ENCODE results near the gene FAM111A.
"Not testable (repeated sequence)": the region's sequence is repeated elsewhere in the genome, so short reads cannot be mapped to it uniquely, and the experiment has no call there.

FAM111A gene, protein sequence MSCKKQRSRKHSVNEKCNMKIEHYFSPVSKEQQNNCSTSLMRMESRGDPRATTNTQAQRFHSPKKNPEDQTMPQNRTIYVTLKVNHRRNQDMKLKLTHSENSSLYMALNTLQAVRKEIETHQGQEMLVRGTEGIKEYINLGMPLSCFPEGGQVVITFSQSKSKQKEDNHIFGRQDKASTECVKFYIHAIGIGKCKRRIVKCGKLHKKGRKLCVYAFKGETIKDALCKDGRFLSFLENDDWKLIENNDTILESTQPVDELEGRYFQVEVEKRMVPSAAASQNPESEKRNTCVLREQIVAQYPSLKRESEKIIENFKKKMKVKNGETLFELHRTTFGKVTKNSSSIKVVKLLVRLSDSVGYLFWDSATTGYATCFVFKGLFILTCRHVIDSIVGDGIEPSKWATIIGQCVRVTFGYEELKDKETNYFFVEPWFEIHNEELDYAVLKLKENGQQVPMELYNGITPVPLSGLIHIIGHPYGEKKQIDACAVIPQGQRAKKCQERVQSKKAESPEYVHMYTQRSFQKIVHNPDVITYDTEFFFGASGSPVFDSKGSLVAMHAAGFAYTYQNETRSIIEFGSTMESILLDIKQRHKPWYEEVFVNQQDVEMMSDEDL

DNA sequence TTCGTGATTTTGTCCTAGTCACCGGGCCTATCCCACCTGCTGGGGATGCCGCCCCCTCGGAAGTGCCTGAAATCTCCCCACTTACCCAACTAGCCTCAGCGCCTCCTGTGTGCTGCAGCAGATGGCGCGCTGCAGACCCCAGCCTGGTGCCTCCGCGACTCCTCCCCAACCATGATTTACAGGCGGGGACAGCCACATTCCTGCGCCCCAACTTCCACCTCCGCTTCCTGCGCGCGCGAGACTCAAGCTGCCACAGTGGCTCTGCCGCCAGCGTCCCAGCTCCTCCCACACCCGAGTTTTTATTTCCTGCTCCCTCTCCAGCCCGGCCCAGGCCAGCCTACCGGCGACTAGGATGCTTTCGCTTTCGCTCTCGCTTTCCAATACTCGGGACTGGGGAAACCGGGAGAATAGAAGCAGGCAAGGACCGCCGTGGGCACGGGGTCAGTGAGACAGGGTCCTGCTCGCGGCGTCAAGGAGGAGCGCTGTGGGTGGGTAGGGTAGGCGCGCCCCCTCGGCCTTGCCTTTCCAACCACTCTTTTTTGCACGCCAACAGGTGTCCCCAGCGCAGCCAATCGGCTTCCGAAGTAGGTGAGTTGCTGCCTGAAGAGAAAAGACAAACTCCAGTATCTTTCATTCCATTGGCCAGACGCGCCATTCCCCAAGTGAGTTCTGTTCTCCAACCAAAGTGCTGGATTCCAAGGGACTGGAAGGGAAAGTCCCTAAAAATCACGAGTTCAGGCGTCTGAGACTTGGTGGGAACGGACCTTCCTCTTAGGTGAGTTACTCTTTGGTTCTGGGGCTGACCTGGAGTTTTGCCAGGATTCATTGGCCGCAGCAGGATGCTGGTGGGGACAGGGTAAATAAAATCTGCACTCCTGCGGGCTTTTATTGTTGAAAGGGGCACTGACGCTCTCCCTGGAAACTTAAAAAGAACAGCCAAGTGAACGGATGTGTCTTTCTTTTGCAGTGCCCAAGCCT lies at the start of gene FAM111A:
FAM111A (plus strand) TSS at position 327 of the 978 bp plus-strand sequence. CDS start 6,017 bp downstream, outside the sequence.
- DNase-seq: peak; percentile 66

DNA sequence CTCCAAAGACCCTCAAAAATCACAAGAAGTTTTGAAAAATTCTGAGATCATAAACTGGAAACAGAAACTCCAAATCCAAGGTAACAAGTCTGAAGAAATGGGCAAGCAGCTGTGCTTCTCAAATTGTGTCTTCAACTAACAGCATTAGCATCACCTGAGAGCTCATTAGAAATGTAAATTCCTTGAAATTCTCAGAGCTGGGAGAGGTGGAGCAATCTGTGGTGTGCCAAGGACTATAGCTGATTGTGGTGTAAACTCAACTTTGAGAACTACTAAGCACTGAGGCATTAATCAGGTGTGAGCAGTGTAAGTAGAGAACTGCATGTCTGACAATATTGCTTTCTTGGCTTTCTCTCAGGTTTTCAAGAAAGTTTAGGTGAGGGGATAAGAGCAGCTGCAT lies 49.1 kb upstream of the FAM111A start:
- not testable (repeated sequence) for DNase-seq

DNA sequence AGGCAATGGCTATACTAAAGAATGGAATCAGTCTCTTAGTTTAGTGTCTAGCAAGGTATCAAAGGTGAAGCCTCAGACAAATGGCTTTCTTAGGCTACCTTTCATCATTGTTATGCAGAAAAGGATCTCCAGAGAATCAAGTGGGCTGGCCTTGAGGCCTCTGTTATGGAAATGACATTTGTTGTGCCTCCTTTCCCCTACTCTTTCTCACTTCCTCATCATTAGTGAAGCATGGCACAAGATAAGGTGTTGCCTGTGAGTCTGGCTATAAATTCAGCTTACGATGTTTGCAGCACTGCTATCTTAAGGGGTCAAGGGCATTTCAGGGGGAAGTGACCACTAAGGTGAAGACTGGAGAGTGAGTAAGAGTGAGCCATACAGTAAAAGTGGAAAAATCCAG lies 47.4 kb upstream of the FAM111A start:
- DNase-seq: not testable (repeated sequence)

DNA sequence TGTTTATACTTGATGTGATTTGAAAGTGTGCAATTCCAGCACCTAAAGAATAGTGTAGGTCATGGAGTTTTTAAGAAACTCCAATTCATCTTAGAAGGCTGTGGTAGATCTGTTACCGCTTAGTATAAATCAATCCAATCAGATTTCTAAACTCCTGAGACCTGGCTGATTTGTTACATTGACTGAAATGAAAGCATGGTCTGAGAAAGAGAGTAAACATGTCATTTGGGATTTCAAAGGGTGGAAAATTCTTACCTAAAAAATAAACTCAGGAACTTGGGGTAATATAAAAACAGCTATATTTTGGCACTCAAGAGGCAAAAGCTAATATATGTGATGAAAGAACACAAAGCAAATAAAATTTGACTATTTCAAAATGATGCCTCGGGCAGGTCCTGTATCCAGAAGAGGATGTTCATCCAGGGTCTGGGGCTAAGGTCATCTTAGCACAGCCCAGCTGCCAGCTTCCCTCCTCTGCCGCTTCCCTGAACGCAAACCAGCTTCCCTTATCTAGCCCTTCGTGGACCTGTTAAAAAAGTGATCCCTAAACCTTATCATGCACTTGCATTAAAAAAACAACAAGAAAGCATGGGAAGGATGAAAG lies 46.6 kb upstream of the FAM111A start:
- DNase-seq: not testable (repeated sequence)

DNA sequence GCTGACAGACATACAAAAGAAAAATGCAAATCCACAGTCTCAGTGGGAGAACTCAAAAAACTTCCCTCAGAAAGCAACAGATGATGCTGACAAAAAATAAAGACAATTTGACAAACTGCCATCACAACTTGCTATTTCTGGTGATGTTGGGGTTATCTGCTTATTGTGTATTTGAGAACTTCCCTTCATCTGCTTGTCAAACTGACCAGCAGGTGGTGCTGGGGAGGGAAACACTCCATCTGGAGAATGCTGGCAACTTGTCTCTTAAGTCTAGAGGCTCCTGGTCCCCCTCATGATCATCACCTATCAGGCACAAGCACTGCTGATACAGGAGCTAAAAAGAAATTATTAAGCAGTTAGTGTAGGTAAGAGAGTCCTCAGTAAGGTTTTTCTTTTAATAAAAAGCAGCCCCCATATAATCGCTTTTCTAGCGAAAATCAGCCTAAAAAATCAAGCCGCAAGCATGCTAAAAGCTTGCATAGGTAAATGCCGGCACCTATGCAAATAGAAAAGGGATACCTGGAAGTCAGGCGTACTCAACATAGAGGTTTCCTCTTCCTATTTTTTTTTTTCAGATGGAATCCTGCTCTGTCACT lies 45.4 kb upstream of the FAM111A start:
- no peak for DNase-seq

DNA sequence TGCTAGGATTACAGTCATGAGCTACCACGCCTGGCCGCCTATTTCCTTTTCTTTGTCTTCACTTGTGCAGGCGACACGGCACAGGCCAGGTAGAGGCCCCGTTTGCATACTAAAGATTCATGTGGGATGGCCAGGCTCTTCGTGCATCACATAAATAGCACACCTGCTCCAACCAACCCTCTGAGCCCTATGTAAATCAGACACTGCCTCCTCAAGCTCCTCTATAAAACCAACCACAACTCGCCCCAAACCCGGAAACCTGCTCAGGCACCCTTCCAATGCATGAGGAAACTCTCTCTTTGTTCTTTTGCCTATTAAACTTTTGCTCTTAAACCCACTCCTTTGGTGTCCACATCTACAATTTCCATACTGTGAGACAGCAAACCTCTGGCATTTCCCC lies 44.7 kb upstream of the FAM111A start:
- not testable (repeated sequence) for DNase-seq

DNA sequence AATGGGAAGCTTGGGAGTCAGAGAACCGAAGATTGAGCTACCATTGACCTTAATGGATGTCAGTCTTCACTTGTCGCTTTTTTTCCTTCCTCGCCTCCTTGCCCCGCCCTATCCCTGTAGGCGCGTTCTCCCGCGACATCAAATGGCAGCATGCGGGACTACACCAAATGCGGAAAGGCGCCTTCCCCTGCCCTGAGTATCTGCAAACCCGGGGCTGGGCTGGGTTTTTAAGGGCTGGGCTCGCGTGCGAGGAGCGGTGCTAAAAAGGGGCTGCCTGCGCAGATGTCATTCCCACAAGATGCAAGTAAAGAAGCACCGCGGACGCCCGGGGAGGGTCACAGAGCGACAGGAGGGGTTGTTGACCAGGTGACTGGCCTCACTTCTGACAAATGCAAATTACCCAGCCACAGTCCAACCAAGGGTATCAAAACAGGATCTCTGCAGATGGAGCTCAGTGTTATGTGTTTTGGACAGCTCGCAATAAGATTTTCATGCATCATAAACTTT lies 40.3 kb upstream of the FAM111A start:
- DNase-seq: no peak

DNA sequence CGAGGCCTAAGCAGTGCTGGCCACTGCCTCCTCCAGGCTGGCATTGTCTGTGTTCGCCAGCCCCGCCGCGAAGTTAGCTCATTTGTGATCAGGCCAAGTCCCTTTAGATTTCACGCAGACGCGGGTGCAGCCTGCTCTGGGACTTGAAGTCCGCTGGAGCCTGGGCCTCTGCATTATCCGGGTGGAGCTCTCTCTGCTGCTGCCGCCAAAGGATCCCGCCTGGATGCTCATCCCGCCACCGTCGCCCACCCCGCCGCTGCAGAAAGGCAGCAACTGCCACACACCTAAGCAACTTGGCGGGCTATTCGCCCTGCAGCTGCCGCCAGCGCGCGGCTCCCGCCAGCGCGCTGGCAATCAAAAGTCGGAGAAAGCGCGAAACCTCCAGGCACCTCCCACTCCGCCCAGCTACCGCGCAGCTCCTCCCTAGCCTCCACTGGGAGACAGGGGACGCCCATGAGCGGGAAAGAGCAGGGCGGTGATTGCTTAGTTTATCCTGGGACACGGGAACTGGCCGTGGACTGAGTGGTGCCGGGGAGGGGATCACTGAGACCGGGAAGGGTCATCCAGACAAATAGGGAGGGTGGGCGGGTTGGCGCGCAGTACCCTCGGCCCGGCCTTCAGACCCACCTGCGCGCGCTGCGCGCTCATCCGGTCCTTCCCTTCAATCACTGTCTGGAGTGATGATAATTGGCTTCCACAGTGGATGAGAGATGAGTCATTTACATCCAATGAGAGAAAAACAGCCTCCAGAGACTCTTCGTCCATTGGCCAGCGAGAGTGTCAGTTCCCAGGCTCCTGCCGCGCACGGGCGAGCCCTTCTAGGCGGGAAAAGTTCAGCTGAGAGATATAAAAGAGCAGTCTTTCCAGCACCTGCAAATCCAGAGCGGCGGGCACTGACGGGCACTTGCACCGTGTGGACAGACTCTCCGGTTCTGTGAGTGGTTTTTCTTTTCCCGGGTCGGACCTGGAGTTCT lies 36.0 kb upstream of the FAM111A start, which contains the start of gene FAM111B:
FAM111B (plus strand) TSS at position 875 of the 974 bp plus-strand sequence. CDS start 2,389 bp downstream, outside the sequence.
- peak; percentile 69 for DNase-seq

DNA sequence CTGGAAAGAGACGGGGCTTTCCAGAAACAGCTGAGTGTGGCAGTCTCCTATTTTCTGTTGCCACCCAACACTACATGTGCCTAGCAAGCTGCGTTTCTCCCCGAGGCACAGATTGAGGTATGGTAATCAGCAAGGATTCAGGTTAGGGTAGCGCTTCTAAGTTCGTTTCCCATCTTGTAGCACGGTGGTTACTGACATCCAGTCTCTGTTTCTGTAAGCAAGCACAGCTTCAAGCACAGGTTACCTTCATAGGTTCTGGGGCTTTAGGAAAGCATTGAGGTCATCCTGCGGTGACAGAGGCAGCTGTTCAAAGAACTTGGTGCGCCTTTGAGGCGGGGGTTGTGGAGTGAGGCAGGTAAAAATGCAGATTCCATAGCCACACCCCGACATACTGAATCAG lies 34.9 kb upstream of the FAM111A start:
- DNase-seq: not testable (repeated sequence)

DNA sequence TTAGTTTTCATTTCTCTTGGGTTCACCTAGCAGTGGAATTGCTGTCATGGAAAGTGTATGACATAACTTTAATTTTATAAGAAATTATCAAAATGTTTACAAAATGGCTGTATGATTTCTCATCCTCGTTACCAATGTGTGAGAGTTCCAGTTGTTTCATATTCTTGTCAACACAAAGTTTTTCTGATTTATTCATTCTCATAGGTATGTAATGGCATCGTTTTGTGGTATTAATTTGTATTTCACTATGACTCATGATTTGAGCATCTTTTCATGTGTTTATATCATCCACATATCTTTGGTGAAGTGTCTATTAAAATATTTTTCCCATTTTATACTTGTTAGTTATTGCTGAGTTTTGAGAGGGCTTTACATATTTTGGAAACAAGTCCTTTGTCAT lies 30.2 kb upstream of the FAM111A start:
- DNase-seq: no peak

DNA sequence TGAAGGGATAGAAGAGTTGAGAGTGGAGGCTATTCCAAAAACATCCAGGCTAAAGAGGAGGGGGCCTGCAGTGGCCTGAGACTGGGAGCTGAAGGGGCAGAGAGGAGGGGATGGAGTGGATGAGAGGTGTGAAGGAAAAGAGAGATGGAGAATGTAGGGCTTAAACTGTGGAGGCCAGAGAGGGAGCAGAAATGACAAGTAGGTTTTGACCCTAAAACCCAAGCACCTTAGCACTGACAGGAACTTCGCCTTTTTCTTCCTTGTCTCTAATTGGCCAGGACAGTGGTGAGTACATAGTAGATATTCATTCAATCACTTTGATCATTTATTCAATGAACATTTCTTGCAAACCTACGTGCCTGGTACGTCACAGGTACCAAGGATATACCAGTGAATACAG lies 28.3 kb upstream of the FAM111A start:
- DNase-seq: no peak

DNA sequence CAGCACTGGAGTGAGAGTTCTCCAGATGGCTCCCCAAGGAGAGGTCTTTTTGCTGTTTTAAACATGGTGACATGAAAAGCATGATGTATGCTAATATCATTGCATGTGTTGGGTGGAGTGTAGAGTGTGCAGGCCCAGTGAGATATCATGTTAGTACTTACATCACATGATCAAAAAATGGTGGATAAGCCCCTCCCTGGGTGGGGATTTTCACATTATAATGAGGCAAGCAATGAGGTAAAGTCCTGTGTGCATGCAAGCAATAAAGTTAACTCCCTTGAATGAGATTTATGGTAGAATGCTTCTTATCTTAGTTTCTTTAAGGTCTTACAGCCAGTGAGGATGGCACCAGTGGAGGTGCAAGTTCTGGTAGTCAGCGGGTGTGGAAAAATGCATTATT lies 27.1 kb upstream of the FAM111A start:
- no peak for DNase-seq

DNA sequence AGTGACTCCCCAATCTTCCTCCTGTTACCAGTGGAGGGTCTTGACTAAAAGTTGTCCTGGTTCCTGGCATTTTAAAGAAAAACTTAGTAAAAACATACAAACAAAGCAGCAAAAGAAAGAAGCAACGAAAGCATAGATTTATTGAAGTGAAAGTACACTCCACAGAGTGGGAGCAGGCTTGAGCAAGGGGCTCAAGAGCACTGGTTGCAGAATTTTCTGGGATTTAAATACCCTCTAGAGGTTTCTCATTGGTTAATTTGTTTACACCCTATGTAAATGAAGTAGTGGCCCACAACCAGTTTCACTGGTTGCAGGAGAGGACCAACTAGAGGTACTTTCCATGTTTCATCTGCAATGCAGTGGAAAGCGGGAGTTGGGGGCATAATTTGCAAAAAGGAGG lies 24.9 kb upstream of the FAM111A start:
- no peak for DNase-seq

DNA sequence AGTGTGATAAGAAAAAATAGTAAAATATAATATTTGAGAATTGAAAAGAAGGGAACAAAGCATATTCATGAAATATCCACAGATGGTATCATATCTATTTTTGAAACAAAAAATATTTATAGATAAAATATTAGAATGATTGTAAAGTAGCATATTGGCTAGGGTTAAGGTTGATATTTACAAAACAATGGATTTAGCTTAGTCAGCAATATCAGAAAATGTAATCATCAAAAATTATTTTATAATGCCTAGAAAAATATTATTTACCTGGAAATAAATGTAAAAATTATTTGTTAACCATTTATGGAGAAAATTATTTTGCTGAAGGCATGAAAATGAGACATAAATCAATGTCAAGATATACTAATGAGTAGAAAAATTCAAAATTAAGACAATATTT lies 22.8 kb upstream of the FAM111A start:
- DNase-seq: no peak

DNA sequence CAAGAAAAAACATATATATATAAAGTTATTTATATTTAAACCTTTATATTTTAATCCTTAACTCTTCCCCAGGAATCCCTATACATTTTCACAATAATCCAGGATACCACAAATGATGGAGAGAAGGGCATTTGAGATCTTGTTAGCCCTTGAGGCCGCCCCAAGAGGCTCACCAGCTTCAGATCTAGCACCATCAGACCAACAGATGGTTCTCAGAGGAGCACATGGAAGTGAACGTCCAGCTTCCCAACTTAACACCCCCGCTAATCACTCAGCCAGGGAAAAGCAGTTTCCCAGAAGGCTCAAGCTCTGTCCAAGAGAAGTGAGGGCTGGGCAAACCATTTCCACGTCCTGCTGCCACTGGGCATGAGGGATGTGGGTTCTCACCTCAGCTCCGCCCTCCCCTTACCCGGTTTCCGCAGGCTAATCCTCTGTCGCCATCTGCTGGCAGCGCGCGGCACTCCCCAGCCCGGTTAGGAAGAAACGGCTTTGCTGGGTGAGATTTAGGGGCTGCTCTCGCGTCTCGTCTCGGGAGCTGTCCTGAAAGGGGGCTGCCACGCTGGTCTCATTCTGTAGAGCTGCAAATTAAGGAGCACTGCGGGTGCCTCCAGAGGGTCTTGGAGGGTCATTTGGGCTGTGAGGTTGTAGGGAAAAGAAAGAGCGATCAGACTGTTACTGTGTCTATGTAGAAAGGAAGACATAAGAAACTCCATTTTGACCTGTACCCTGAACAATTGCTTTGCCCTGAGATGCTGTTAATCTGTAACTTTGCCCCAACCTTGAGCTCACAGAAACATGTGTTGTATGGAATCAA lies 6.8 kb upstream of the FAM111A start:
- peak; percentile 35 for DNase-seq

DNA sequence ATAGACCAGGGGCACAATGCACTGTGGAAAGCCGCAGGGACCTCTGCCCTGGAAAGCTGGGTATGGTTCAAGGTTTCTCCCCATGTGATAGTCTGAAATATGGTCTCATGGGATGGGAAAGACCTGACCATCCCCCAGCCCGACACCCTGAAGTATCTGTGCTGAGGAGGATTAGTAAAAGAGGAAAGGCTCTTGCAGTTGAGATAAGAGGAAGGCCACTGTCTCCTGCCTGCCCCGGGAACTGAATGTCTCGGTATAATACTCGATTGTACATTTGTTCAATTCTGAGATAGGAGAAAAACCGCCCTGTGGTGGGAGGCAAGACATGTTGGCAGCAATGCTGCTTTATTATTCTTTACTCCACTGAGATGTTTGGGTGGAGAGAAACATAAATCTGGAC lies 6.1 kb upstream of the FAM111A start:
- DNase-seq: not testable (repeated sequence)

DNA sequence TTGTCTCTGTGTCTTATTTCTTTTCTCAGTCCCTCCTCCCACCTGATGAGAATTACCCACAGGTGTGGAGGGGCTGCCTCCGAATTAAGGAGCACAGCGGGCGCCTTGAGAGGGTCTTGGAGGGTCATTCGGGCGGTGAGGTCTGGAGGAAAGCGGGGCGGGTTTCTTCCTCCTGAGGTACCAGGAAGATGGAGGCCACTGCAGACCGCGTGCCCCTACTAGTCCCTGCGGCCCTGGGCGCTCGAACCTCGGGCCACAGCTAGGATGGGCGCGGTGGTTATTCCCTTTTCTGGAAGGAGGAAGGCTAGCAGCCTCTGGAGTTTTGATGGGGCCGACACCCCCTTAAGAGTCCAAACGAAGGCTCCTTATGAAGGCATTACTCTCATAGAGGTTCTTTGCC lies 5.5 kb upstream of the FAM111A start:
- DNase-seq: no peak

DNA sequence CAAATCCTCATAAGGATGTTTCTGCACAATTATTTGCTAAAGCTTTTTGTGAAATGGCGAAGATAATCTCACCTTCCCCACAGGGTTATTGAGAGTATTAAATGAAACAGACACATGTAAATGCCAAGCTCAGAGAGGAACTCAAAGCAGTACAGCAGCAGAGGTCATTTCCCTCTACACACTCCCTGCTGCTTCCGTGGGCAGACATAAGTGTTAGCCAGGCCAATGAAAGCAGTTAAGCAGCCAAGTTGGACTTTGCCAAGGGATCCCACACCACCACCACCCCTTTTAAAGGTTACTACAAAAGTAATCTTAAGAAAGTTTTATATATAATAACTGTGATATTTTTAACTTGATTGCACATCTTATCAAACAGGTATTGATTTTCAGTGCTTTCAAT lies 4.0 kb upstream of the FAM111A start:
- no peak for DNase-seq

DNA sequence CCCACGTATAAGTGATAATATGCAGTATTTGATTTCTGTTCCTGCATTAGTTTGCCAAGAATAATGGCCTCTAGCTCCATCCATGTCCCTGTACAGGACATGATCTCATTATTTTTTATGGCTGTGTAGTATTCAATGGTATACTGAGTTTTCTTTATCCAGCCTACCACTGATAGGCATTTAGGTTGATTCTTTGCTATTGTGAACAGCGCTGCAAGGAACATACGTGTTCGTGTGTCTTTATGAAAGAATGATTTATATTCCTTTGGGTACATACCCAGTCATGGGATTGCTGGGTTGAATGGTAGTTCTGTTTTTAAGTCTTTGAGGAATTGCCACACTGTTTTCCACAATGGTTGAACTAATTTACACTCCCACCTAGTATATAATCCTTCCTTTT lies 1.5 kb upstream of the FAM111A start:
- DNase-seq: no peak

Data from GOT3 (cell line).